Memory B cell (primary cell): Measurements from ENCODE around the gene SPATA16.
"Not testable (repeated sequence)": the region's sequence is repeated elsewhere in the genome, so short reads cannot be mapped to it uniquely, and the experiment has no call there.

Experiments
- ATAC-seq: fragments of 150-1000 bp; cut with Tn5 transposase; 2 replicates; pipeline ENCODE4 v1.10.0; 2021; ENCODE audit warnings: low read depth, mild to moderate bottlenecking, moderate library complexity
- DNase-seq, 2 donors: peaks; one replicate each; pipeline ENCODE4 v3.0.0; 2022; ENCODE audit warnings: low spot score in 2 of 2
- H3K27ac Mint-ChIP-seq: one replicate; pipeline ENCODE4 v1.8.0; 2022; ENCODE audit warnings: mild to moderate bottlenecking, moderate library complexity, mixed read lengths
- H3K27me3 Mint-ChIP-seq: one replicate; pipeline ENCODE4 v1.8.0; 2022; ENCODE audit warnings: mixed read lengths
- H3K36me3 Mint-ChIP-seq: one replicate; pipeline ENCODE4 v1.8.0; 2022; ENCODE audit warnings: mild to moderate bottlenecking, mixed read lengths
- H3K4me1 Mint-ChIP-seq: one replicate; pipeline ENCODE4 v1.8.0; 2022; ENCODE audit warnings: mixed read lengths
- H3K4me3 Mint-ChIP-seq: one replicate; pipeline ENCODE4 v1.8.0; 2022; ENCODE audit warnings: mild to moderate bottlenecking, moderate library complexity, mixed read lengths
- H3K9me3 Mint-ChIP-seq: one replicate; pipeline ENCODE4 v1.8.0; 2022; ENCODE audit warnings: mixed read lengths

The SPATA16 gene

GRCh38 chr3:173044998-173045397, 96.0 kb downstream of the SPATA16 start:
- no peaks in the 10 kb centered on the region for H3K9me3 Mint-ChIP-seq
- no peaks in the 10 kb centered on the region for H3K36me3 Mint-ChIP-seq
- ATAC-seq (no peak), DNase-seq (no peak)
- H3K27ac Mint-ChIP-seq = no peak overlapping the region
- H3K4me3 Mint-ChIP-seq = no peak overlapping the region
- no peaks in the 10 kb centered on the region for H3K4me1 Mint-ChIP-seq
- no peaks in the 10 kb centered on the region for H3K27me3 Mint-ChIP-seq

GRCh38 chr3:173043757-173044156, 97.3 kb downstream of the SPATA16 start:
- H3K4me1 Mint-ChIP-seq = no peaks in the 10 kb centered on the region
- H3K27ac Mint-ChIP-seq = no peak overlapping the region
- H3K4me3 Mint-ChIP-seq = no peak overlapping the region
- no peaks in the 10 kb centered on the region for H3K27me3 Mint-ChIP-seq
- H3K36me3 Mint-ChIP-seq = no peaks in the 10 kb centered on the region
- no peak for ATAC-seq
- DNase-seq = no peak
- H3K9me3 Mint-ChIP-seq = no peaks in the 10 kb centered on the region

GRCh38 chr3:173038484-173038871, 102.6 kb downstream of the SPATA16 start:
- DNase-seq = no peak
- no peak overlapping the region for H3K4me3 Mint-ChIP-seq
- H3K27ac Mint-ChIP-seq = no peak overlapping the region
- no peaks in the 10 kb centered on the region for H3K36me3 Mint-ChIP-seq
- no peak for ATAC-seq
- no peaks in the 10 kb centered on the region for H3K27me3 Mint-ChIP-seq
- no peaks in the 10 kb centered on the region for H3K4me1 Mint-ChIP-seq
- no peaks in the 10 kb centered on the region for H3K9me3 Mint-ChIP-seq

- Mint-ChIP-seq H3K36me3 (no peaks in the 10 kb centered on the region), H3K4me1 (no peaks in the 10 kb centered on the region), H3K9me3 (no peaks in the 10 kb centered on the region), H3K27me3 (no peaks in the 10 kb centered on the region), H3K27ac (no peak overlapping the region), H3K4me3 (no peak overlapping the region)
- DNase-seq (no peak), ATAC-seq (no peak)
Observed at GRCh38 chr3:173037840-173038483, 103.1 kb downstream of the SPATA16 start.

- Mint-ChIP-seq H3K27ac (no peak overlapping the region), H3K4me3 (no peak overlapping the region), H3K4me1 (no peaks in the 10 kb centered on the region), H3K36me3 (no peaks in the 10 kb centered on the region), H3K9me3 (peaks cover 5% of the 10 kb centered on the region), H3K27me3 (no peaks in the 10 kb centered on the region)
- no peak for ATAC-seq
- no peak for DNase-seq
Observed at GRCh38 chr3:173030273-173030672, 110.8 kb downstream of the SPATA16 start.

GRCh38 chr3:173028351-173028750, 112.7 kb downstream of the SPATA16 start:
- DNase-seq (no peak), ATAC-seq (no peak)
- no peaks in the 10 kb centered on the region for H3K36me3 Mint-ChIP-seq
- no peaks in the 10 kb centered on the region for H3K27me3 Mint-ChIP-seq
- no peak overlapping the region for H3K27ac Mint-ChIP-seq
- peaks cover 5% of the 10 kb centered on the region for H3K9me3 Mint-ChIP-seq
- no peaks in the 10 kb centered on the region for H3K4me1 Mint-ChIP-seq
- H3K4me3 Mint-ChIP-seq = no peak overlapping the region

- H3K4me1 Mint-ChIP-seq = no peaks in the 10 kb centered on the region
- H3K36me3 Mint-ChIP-seq = no peaks in the 10 kb centered on the region
- peaks cover 5% of the 10 kb centered on the region for H3K9me3 Mint-ChIP-seq
- H3K27me3 Mint-ChIP-seq = no peaks in the 10 kb centered on the region
- H3K27ac Mint-ChIP-seq = no peak overlapping the region
- no peak overlapping the region for H3K4me3 Mint-ChIP-seq
- DNase-seq (no peak), ATAC-seq (no peak)
Observed at GRCh38 chr3:173027429-173027828, 113.6 kb downstream of the SPATA16 start.

- no peaks in the 10 kb centered on the region for H3K27me3 Mint-ChIP-seq
- H3K9me3 Mint-ChIP-seq = peaks cover 6% of the 10 kb centered on the region
- no peaks in the 10 kb centered on the region for H3K4me1 Mint-ChIP-seq
- ATAC-seq (no peak), DNase-seq (no peak)
- H3K27ac Mint-ChIP-seq = no peak overlapping the region
- H3K36me3 Mint-ChIP-seq = no peaks in the 10 kb centered on the region
- H3K4me3 Mint-ChIP-seq = no peak overlapping the region
Observed at GRCh38 chr3:173025941-173026340, 115.1 kb downstream of the SPATA16 start.

GRCh38 chr3:173021547-173022185, 119.4 kb downstream of the SPATA16 start:
- peaks cover 1% of the 10 kb centered on the region for H3K9me3 Mint-ChIP-seq
- no peaks in the 10 kb centered on the region for H3K27me3 Mint-ChIP-seq
- no peaks in the 10 kb centered on the region for H3K4me1 Mint-ChIP-seq
- H3K36me3 Mint-ChIP-seq = no peaks in the 10 kb centered on the region
- H3K4me3 Mint-ChIP-seq = no peak overlapping the region
- H3K27ac Mint-ChIP-seq = no peak overlapping the region
- ATAC-seq (no peak), DNase-seq (no peak)

- H3K36me3 Mint-ChIP-seq, H3K9me3 Mint-ChIP-seq, DNase-seq, H3K4me3 Mint-ChIP-seq, H3K4me1 Mint-ChIP-seq, ATAC-seq, H3K27me3 Mint-ChIP-seq, H3K27ac Mint-ChIP-seq: not testable (repeated sequence)
Observed at GRCh38 chr3:173020128-173020527, 120.9 kb downstream of the SPATA16 start.

- Mint-ChIP-seq H3K9me3 (peaks cover 1% of the 10 kb centered on the region), H3K4me1 (no peaks in the 10 kb centered on the region), H3K27ac (no peak overlapping the region)
Observed at GRCh38 chr3:173019378-173019777, 121.7 kb downstream of the SPATA16 start.

GRCh38 chr3:173018758-173019157, 122.3 kb downstream of the SPATA16 start:
- H3K4me3 Mint-ChIP-seq = no peak overlapping the region
- no peaks in the 10 kb centered on the region for H3K36me3 Mint-ChIP-seq
- peaks cover 1% of the 10 kb centered on the region for H3K9me3 Mint-ChIP-seq
- H3K27me3 Mint-ChIP-seq = no peaks in the 10 kb centered on the region
- ATAC-seq (no peak), DNase-seq (no peak)
- no peak overlapping the region for H3K27ac Mint-ChIP-seq
- no peaks in the 10 kb centered on the region for H3K4me1 Mint-ChIP-seq

More at GRCh38 chr3:173019378-173019777, 121.7 kb downstream of the SPATA16 start:
- DNase-seq = no peak
- Mint-ChIP-seq H3K36me3 (no peaks in the 10 kb centered on the region), H3K4me3 (no peak overlapping the region), H3K27me3 (no peaks in the 10 kb centered on the region)
- ATAC-seq = no peak

GRCh38 chr3:173013219-173013832, 127.7 kb downstream of the SPATA16 start:
- Mint-ChIP-seq H3K4me1 (no peaks in the 10 kb centered on the region), H3K4me3 (no peak overlapping the region), H3K36me3 (no peaks in the 10 kb centered on the region), H3K9me3 (no peaks in the 10 kb centered on the region), H3K27me3 (no peaks in the 10 kb centered on the region), H3K27ac (no peak overlapping the region)
- ATAC-seq = no peak
- no peak for DNase-seq

- H3K4me1 Mint-ChIP-seq = no peaks in the 10 kb centered on the region
- DNase-seq = no peak
- H3K27ac Mint-ChIP-seq = no peak overlapping the region
- H3K27me3 Mint-ChIP-seq = no peaks in the 10 kb centered on the region
- H3K4me3 Mint-ChIP-seq = no peak overlapping the region
- no peaks in the 10 kb centered on the region for H3K36me3 Mint-ChIP-seq
- H3K9me3 Mint-ChIP-seq = no peaks in the 10 kb centered on the region
- ATAC-seq = no peak
Observed at GRCh38 chr3:173009410-173009809, 131.6 kb downstream of the SPATA16 start.

- no peak overlapping the region for H3K27ac Mint-ChIP-seq
- ATAC-seq = no peak
- no peak for DNase-seq
- H3K4me1 Mint-ChIP-seq = no peaks in the 10 kb centered on the region
- H3K27me3 Mint-ChIP-seq = no peaks in the 10 kb centered on the region
- no peaks in the 10 kb centered on the region for H3K36me3 Mint-ChIP-seq
- H3K9me3 Mint-ChIP-seq = no peaks in the 10 kb centered on the region
- no peak overlapping the region for H3K4me3 Mint-ChIP-seq
Observed at GRCh38 chr3:173008978-173009377, 132.1 kb downstream of the SPATA16 start.
